H9 (cell line): ENCODE results near the gene AKIRIN2. TPM values are rescaled to one million over a fixed set of nuclear protein-coding genes. Genes with fewer than 3 reads are reported as not detected.
A peak's percentile ranks its signal among the peaks of the same experiment; 100 is the strongest.

Source experiments
- DNase-seq: peaks from one replicate; pipeline ENCODE4 v3.0.0-alpha.2; 2017
- H2AFZ ChIP-seq: one replicate; pipeline ENCODE4 v1.6.1; 2013; ENCODE audit warnings: mild to moderate bottlenecking, low read length, control low read depth, moderate library complexity
- H2AK5ac ChIP-seq: 2 replicates; pipeline ENCODE4 v1.6.1; 2013; ENCODE audit warnings: low read length, control low read depth, mixed read lengths; ENCODE audit not compliant: insufficient read length
- H2BK120ac ChIP-seq: one replicate; pipeline ENCODE4 v1.6.1; 2013; ENCODE audit warnings: low read depth, mild to moderate bottlenecking, low read length, control low read depth, inconsistent platforms; ENCODE audit not compliant: poor library complexity, severe bottlenecking
- H2BK12ac ChIP-seq: 2 replicates; pipeline ENCODE4 v1.6.1; 2013; ENCODE audit warnings: low read length, control low read depth, mixed read lengths, low read depth; ENCODE audit not compliant: insufficient read length
- H2BK15ac ChIP-seq: 2 replicates; pipeline ENCODE4 v1.6.1; 2013; ENCODE audit warnings: low read depth, low read length, control low read depth
- H2BK20ac ChIP-seq: one replicate; pipeline ENCODE4 v1.6.1; 2013; ENCODE audit warnings: low read depth, mild to moderate bottlenecking, low read length, control low read depth, inconsistent platforms; ENCODE audit not compliant: poor library complexity, severe bottlenecking
- H2BK5ac ChIP-seq: 2 replicates; pipeline ENCODE4 v1.6.1; 2013; ENCODE audit warnings: low read length, control low read depth, mixed read lengths; ENCODE audit not compliant: insufficient read length
- H3K14ac ChIP-seq: 2 replicates; pipeline ENCODE4 v1.6.1; 2013; ENCODE audit warnings: low read length, control low read depth; ENCODE audit not compliant: insufficient read depth
- H3K18ac ChIP-seq: 2 replicates; pipeline ENCODE4 v1.6.1; 2013; ENCODE audit warnings: low read depth, mild to moderate bottlenecking, mixed read lengths, low read length, control low read depth; ENCODE audit not compliant: insufficient read length
- H3K23ac ChIP-seq: 2 replicates; pipeline ENCODE4 v1.6.1; 2013; ENCODE audit warnings: low read length, control low read depth, mixed read lengths, low read depth; ENCODE audit not compliant: insufficient read length
- H3K23me2 ChIP-seq: 2 replicates; pipeline ENCODE4 v1.6.1; 2013; ENCODE audit warnings: low read depth, mild to moderate bottlenecking, mixed read lengths, low read length, control low read depth; ENCODE audit not compliant: insufficient read length, poor library complexity, severe bottlenecking
- H3K27ac ChIP-seq: 2 replicates; pipeline ENCODE4 v1.5.1; 2013; ENCODE audit warnings: low read length, control low read depth, mixed read lengths, low read depth; ENCODE audit not compliant: insufficient read length
- H3K27me3 ChIP-seq: 2 replicates; pipeline ENCODE4 v1.6.1; 2013; ENCODE audit warnings: low read length, control low read depth, inconsistent platforms; ENCODE audit not compliant: insufficient read depth
- H3K4ac ChIP-seq: 2 replicates; pipeline ENCODE4 v1.6.1; 2013; ENCODE audit warnings: low read depth, mild to moderate bottlenecking, control low read depth, inconsistent platforms, low read length, moderate library complexity
- H3K4me1 ChIP-seq: 2 replicates; pipeline ENCODE4 v1.6.1; 2013; ENCODE audit warnings: low read length, control low read depth, inconsistent platforms; ENCODE audit not compliant: insufficient read depth
- H3K4me2 ChIP-seq: 2 replicates; pipeline ENCODE4 v1.6.1; 2013; ENCODE audit warnings: low read length, control low read depth, mixed read lengths; ENCODE audit not compliant: insufficient read length, insufficient read depth
- H3K56ac ChIP-seq: 2 replicates; pipeline ENCODE4 v1.6.1; 2013; ENCODE audit warnings: low read depth, mild to moderate bottlenecking, mixed read lengths, low read length, control low read depth; ENCODE audit not compliant: insufficient read length
- H3K79me1 ChIP-seq: 2 replicates; pipeline ENCODE4 v1.6.1; 2013; ENCODE audit warnings: low read depth, mild to moderate bottlenecking, moderate library complexity, low read length, control low read depth, inconsistent platforms; ENCODE audit not compliant: insufficient read depth, poor library complexity, severe bottlenecking
- H3K79me2 ChIP-seq: 2 replicates; pipeline ENCODE4 v1.6.1; 2013; ENCODE audit warnings: low read length, control low read depth, inconsistent platforms; ENCODE audit not compliant: insufficient read depth
- H3K9ac ChIP-seq: 2 replicates; pipeline ENCODE4 v1.6.1; 2013; ENCODE audit warnings: low read length, control low read depth, mixed read lengths; ENCODE audit not compliant: insufficient read length; ENCODE audit errors: extremely low read depth
- H3K9me3 ChIP-seq: one replicate; pipeline ENCODE4 v1.6.1; 2013; ENCODE audit warnings: low read depth, low read length, inconsistent platforms; ENCODE audit not compliant: control insufficient read depth
- H3T11ph ChIP-seq: one replicate; pipeline ENCODE4 v1.6.1; 2013; ENCODE audit warnings: mild to moderate bottlenecking, low read length, control low read depth, inconsistent platforms
- H4K20me1 ChIP-seq: one replicate; pipeline ENCODE4 v1.6.1; 2013; ENCODE audit not compliant: control insufficient read depth, insufficient read length, insufficient read depth
- H4K5ac ChIP-seq: 2 replicates; pipeline ENCODE4 v1.6.1; 2013; ENCODE audit warnings: low read depth, mild to moderate bottlenecking, mixed read lengths, low read length, control low read depth; ENCODE audit not compliant: insufficient read length
- H4K8ac ChIP-seq: replicated peaks from 2 replicates; pipeline ENCODE4 v1.6.1; 2013; ENCODE audit warnings: low read length, control low read depth, mixed read lengths, low read depth; ENCODE audit not compliant: insufficient read length
- H4K91ac ChIP-seq: 2 replicates; pipeline ENCODE4 v1.6.1; 2013; ENCODE audit warnings: low read depth, mild to moderate bottlenecking, moderate library complexity, mixed read lengths, low read length, control low read depth; ENCODE audit not compliant: insufficient read length
- H3K27ac Mint-ChIP-seq, 3 experiments: 2 replicates in 2 of 3; 3 replicates in 1 of 3; pipeline ENCODE4 v1.8.0; 2020 to 2021; ENCODE audit warnings: mixed read lengths in 3 of 3, mild to moderate bottlenecking in 1 of 3, moderate library complexity in 1 of 3
- H3K27me3 Mint-ChIP-seq: 2 replicates; pipeline ENCODE4 v1.8.0; 2021; ENCODE audit warnings: low read depth, mild to moderate bottlenecking, moderate library complexity, mixed read lengths
- H3K36me3 Mint-ChIP-seq, 3 experiments: 2 replicates in 2 of 3; 3 replicates in 1 of 3; pipeline ENCODE4 v1.8.0; 2020 to 2021; ENCODE audit warnings: low read depth in 3 of 3, mixed read lengths in 3 of 3; ENCODE audit not compliant: insufficient read depth in 1 of 3
- H3K4me1 Mint-ChIP-seq, 2 experiments: 2 replicates each; pipeline ENCODE4 v1.8.0; 2020; ENCODE audit warnings: mixed read lengths in 2 of 2
- H3K4me3 Mint-ChIP-seq, 2 experiments: 2 replicates in 1 of 2; 3 replicates in 1 of 2; pipeline ENCODE4 v1.8.0; 2020 to 2021; ENCODE audit warnings: mild to moderate bottlenecking in 2 of 2, mixed read lengths in 2 of 2, moderate library complexity in 1 of 2
- H3K9me3 Mint-ChIP-seq, 2 experiments: 2 replicates in 1 of 2; 3 replicates in 1 of 2; pipeline ENCODE4 v1.8.0; 2020; ENCODE audit warnings: mild to moderate bottlenecking in 2 of 2, mixed read lengths in 2 of 2, moderate library complexity in 1 of 2
- CTCF ChIP-seq: fragments of 200-600 bp; sonication (generic); conservative IDR thresholded peaks from 3 replicates; pipeline ENCODE4 v1.8.0; 2021; ENCODE audit warnings: antibody characterized with exemption, mild to moderate bottlenecking
- WGBS: extraction: QIAGEN DNeasy Blood & Tissue Kit; methylation state at CpG from one replicate; pipeline ENCODE4 v1.1.7; 2013; ENCODE audit warnings: missing lambda C conversion rate, low lambda C conversion rate, mixed read lengths; ENCODE audit not compliant: insufficient read length; ENCODE audit errors: extremely low coverage; 5-methylcytosine and 5-hydroxymethylcytosine counted together
- total RNA-seq: library from RNA; stranded (reverse); gene quantifications from 2 replicates; pipeline ENCODE4 v1.2.1, GENCODE V29; 2021

AKIRIN2 gene
- total RNA-seq, 1 experiment from 2014 or later: 75.7 TPM

GRCh38 chr6:87700397-87701343 is 1.4 kb downstream of the AKIRIN2 start:
- Histone ChIP-seq H3K79me1 (no peaks in the 10 kb centered on the region), H3K23ac (no peak overlapping the region), H4K5ac (no peak overlapping the region), H3K23me2 (peaks cover 3% of the 10 kb centered on the region), H2AK5ac (no peak overlapping the region), H3K4me2 (peak overlapping the region; percentile 79), H2BK12ac (no peak overlapping the region), H3K4ac (no peak overlapping the region), H2AFZ (no peak overlapping the region), H4K20me1 (no peaks in the 10 kb centered on the region), H3K79me2 (peaks cover 48% of the 10 kb centered on the region), H2BK20ac (no peak overlapping the region), H3K56ac (no peak overlapping the region), H3K9me3 (no peaks in the 10 kb centered on the region), H3K27me3 (no peaks in the 10 kb centered on the region), H2BK120ac (no peak overlapping the region), H2BK5ac (no peak overlapping the region), H3T11ph (no peak overlapping the region), H3K9ac (peak overlapping the region; percentile 88), H3K4me1 (peaks cover 3% of the 10 kb centered on the region; the same call in 1 of the 2 replicates), H3K18ac (no peak overlapping the region), H3K14ac (peak overlapping the region; percentile 97; the same call in 1 of the 2 replicates), H3K27ac (no peak overlapping the region), H2BK15ac (no peak overlapping the region), H4K8ac (no peak overlapping the region), H4K91ac (no peak overlapping the region)
- WGBS: no CpG with 5 or more reads among the region's 18 CpGs
- Mint-ChIP-seq H3K9me3 (no peaks in the 10 kb centered on the region; a peak in 2 of 5 replicates), H3K4me3 (peak overlapping the region; percentile 87 to 99), H3K27me3 (no peaks in the 10 kb centered on the region), H3K36me3 (peaks cover 14 to 17% (median 16%) of the 10 kb centered on the region in 3 experiments; a peak in 6 of 7 replicates), H3K27ac (peak overlapping the region; percentile 82 to 92 (median 83)), H3K4me1 (peaks cover 26 to 36% of the 10 kb centered on the region in 2 experiments)
- DNase-seq: no peak
- TF ChIP-seq CTCF: no peak
